GM12878 (cell line): ENCODE measurements around the gene HUNK. TPM values are rescaled to one million over a fixed set of nuclear protein-coding genes. Genes with fewer than 3 reads are reported as not detected.
"Not testable (repeated sequence)": the region's sequence is repeated elsewhere in the genome, so short reads cannot be mapped to it uniquely, and the experiment has no call there.

Experiments used
- ATAC-seq: fragments of 200-7000 bp; cut with Tn5 transposase; 3 replicates; pipeline ENCODE4 v1.9.1; 2020; ENCODE audit warnings: mild to moderate bottlenecking, moderate library complexity
- BruUV-seq: library from RNA; stranded (reverse); fragments of 400-500 nt; replicated peaks from 2 replicates; lab custom pipeline; 2021; lab: Mats Ljungman, UMichigan
- CTCF ChIA-PET: fragments of 300-600 bp; sonication (Branson Sonifier 250); formaldehyde crosslinking; extraction: SDS; loops from one replicate; lab custom pipeline; 2021; ENCODE audit warnings: inconsistent platforms; lab: Yijun Ruan, JAX
- POLR2A ChIA-PET: fragments of 350-600 bp; formaldehyde crosslinking; extraction: SDS; loops from one replicate; lab custom pipeline; 2021; ENCODE audit warnings: inconsistent platforms; lab: Charles Lee
- RAD21 ChIA-PET: fragments of 300-600 bp; sonication (Branson Sonifier 250); formaldehyde crosslinking; loops from one replicate; lab custom pipeline; 2023; ENCODE audit warnings: antibody characterized with exemption; ENCODE audit not compliant: unreplicated experiment; lab: Charles Lee
- SMC1A ChIA-PET: fragments of 300-600 bp; sonication (Branson Sonifier 250); formaldehyde crosslinking; loops from one replicate; lab custom pipeline; 2023; ENCODE audit not compliant: unreplicated experiment, uncharacterized antibody; lab: Charles Lee
- DNase-seq: peaks from one replicate; pipeline ENCODE4 v3.0.0-alpha.2; 2011; ENCODE audit warnings: low read depth, low spot score
- FAIRE-seq: peaks from 3 replicates; lab custom pipeline; 2011; peaks lifted over from hg19 to GRCh38; lab: Jason Lieb, UNC
- H2AFZ ChIP-seq: 2 replicates; pipeline ENCODE4 v1.6.0; 2011; ENCODE audit warnings: low read depth, low read length, control low read depth; ENCODE audit not compliant: control insufficient read depth
- H3K27ac ChIP-seq: 2 replicates; pipeline ENCODE4 v1.5.1; 2011; ENCODE audit warnings: control low read depth; ENCODE audit not compliant: control insufficient read depth, insufficient read depth
- H3K27me3 ChIP-seq, 2 experiments: replicated peaks in 1 of 2; 2 replicates each; pipeline versions ENCODE4 v1.6.0 to v1.6.1; 2011; ENCODE audit warnings: low read length in 1 of 2; ENCODE audit not compliant: control insufficient read depth in 2 of 2, insufficient read depth in 2 of 2
- H3K36me3 ChIP-seq, 2 experiments: 2 replicates each; pipeline ENCODE4 v1.5.1; 2011; ENCODE audit warnings: low read length in 1 of 2; ENCODE audit not compliant: control insufficient read depth in 2 of 2, insufficient read depth in 2 of 2
- H3K4me1 ChIP-seq: 2 replicates; pipeline ENCODE4 v1.6.1; 2011; ENCODE audit warnings: mild to moderate bottlenecking, low read length, moderate library complexity, mixed read lengths; ENCODE audit not compliant: control insufficient read depth, insufficient read depth
- H3K4me2 ChIP-seq: 2 replicates; pipeline ENCODE4 v1.6.0; 2011; ENCODE audit warnings: control low read depth; ENCODE audit not compliant: control insufficient read depth, insufficient read depth
- H3K4me3 ChIP-seq: fragments of 200-600 bp; sonication (generic); 2 replicates; pipeline ENCODE4 v1.5.1; 2016
- H3K79me2 ChIP-seq: 2 replicates; pipeline ENCODE4 v1.6.0; 2011; ENCODE audit warnings: low read length; ENCODE audit not compliant: control insufficient read depth, insufficient read depth
- H3K9ac ChIP-seq: 2 replicates; pipeline ENCODE4 v1.8.0; 2011; ENCODE audit warnings: low read length, control low read depth, mixed read lengths; ENCODE audit not compliant: control insufficient read depth, insufficient read depth
- H3K9me3 ChIP-seq: replicated peaks from 3 replicates; pipeline ENCODE4 v1.5.1; 2011; ENCODE audit warnings: mild to moderate bottlenecking, low read length; ENCODE audit not compliant: control insufficient read depth, insufficient read depth
- H4K20me1 ChIP-seq: 2 replicates; pipeline ENCODE4 v1.6.0; 2011; ENCODE audit not compliant: control insufficient read depth, insufficient read depth
- ATF7 ChIP-seq: fragments of 450-650 bp; IDR thresholded peaks from 2 replicates; pipeline ENCODE4 v1.6.1; 2016; ENCODE audit warnings: low read depth, mild to moderate bottlenecking
- BCL11A ChIP-seq: IDR thresholded peaks from 2 replicates; pipeline ENCODE4 v1.6.1; 2011; ENCODE audit warnings: low read depth, low read length
- BRCA1 ChIP-seq: IDR thresholded peaks from 2 replicates; pipeline ENCODE4 v1.6.1; 2011; ENCODE audit warnings: low read depth, low read length, improper control_type of control experiment
- EED ChIP-seq: sonication (generic); IDR thresholded peaks from 2 replicates; pipeline ENCODE4 v1.6.1; 2016; ENCODE audit warnings: antibody characterized with exemption, low read depth
- EZH2 ChIP-seq: IDR thresholded peaks from 2 replicates; pipeline ENCODE4 v1.6.1; 2012; ENCODE audit warnings: low read depth, mild to moderate bottlenecking, control low read depth, inconsistent platforms, low read length, borderline replicate concordance; ENCODE audit not compliant: control insufficient read depth
- FOS ChIP-seq: IDR thresholded peaks from 3 replicates; pipeline ENCODE4 v1.6.1; 2011; ENCODE audit warnings: borderline replicate concordance; ENCODE audit not compliant: insufficient read length; ENCODE audit errors: extremely low read depth
- JUND ChIP-seq: IDR thresholded peaks from 2 replicates; pipeline ENCODE4 v1.6.1; 2012; ENCODE audit warnings: low read depth, mild to moderate bottlenecking, low read length, improper control_type of control experiment, moderate library complexity
- MEF2A ChIP-seq: IDR thresholded peaks from 2 replicates; pipeline ENCODE4 v1.6.1; 2011; ENCODE audit warnings: low read depth, mild to moderate bottlenecking, low read length, moderate library complexity; ENCODE audit not compliant: insufficient read depth
- NBN ChIP-seq: fragments of 450-650 bp; IDR thresholded peaks from 2 replicates; pipeline ENCODE4 v1.6.1; 2016
- RUNX3 ChIP-seq: IDR thresholded peaks from 2 replicates; pipeline ENCODE4 v1.6.1; 2012; ENCODE audit warnings: low read length, inconsistent platforms
- ZBED1 ChIP-seq: IDR thresholded peaks from 2 replicates; pipeline ENCODE4 v1.6.1; 2016; ENCODE audit warnings: borderline replicate concordance
- ZNF217 ChIP-seq: fragments of 450-650 bp; IDR thresholded peaks from 2 replicates; pipeline ENCODE4 v1.6.1; 2017; ENCODE audit warnings: antibody characterized with exemption, mild to moderate bottlenecking
- WGBS: methylation state at CpG from one replicate; pipeline ENCODE4 v1.1.6; 2016; ENCODE audit warnings: low lambda C conversion rate; ENCODE audit not compliant: insufficient replicate concordance, insufficient coverage; ENCODE audit errors: missing lambda C conversion rate; 5-methylcytosine and 5-hydroxymethylcytosine counted together
- in situ Hi-C: fragments of 300-500 bp; cut with MboI; formaldehyde crosslinking; loops from 9 replicates; pipeline ENCODE4 v1.14.3; 2018; ENCODE audit warnings: mixed read lengths
- intact Hi-C: fragments of 100-400 bp; cut with micrococcal nuclease; formaldehyde crosslinking; loops from one replicate; pipeline ENCODE4 v1.14.2; 2022; ENCODE audit not compliant: unreplicated experiment
- polyA plus RNA-seq, 11 experiments: library from polyadenylated mRNA; depleted of rRNA in 4 of 11; unstranded in 6 of 11; stranded (reverse) in 5 of 11; fragments of >200 nt; fragmentation: Nextera tagmentation in 4 of 11; fragmentation: Illumina TruSeq in 1 of 11; extraction: Ambion mirVana in 4 of 11; extraction: Trizol in 1 of 11; gene quantifications; 1 replicate in 1 of 11; 2 replicates in 10 of 11; pipeline versions ENCODE4 v1.2.1 to v1.2.3, GENCODE V29; 2011 to 2016; ENCODE audit warnings: inconsistent platforms in 2 of 11, missing spikeins in 2 of 11, low read depth in 1 of 11
- total RNA-seq, 4 experiments: library from RNA; depleted of rRNA in 3 of 4; stranded (reverse); fragments of >200 nt in 3 of 4; fragmentation: Illumina TruSeq in 1 of 4; extraction: Trizol in 1 of 4; gene quantifications; 2 replicates each; pipeline versions ENCODE4 v1.2.1 to v1.2.3, GENCODE V29; 2013 to 2021
- TF ChIP-seq, protein P1 (sequence below): IDR thresholded peaks from 2 replicates; pipeline ENCODE4 v1.6.1; 2012; ENCODE audit warnings: mild to moderate bottlenecking, low read depth, low read length
- TF ChIP-seq, protein P2 (sequence below): IDR thresholded peaks from 2 replicates; pipeline ENCODE4 v1.6.1; 2012; ENCODE audit warnings: low read length, inconsistent platforms

The HUNK gene
- total and polyA plus RNA-seq, 10 of the 15 experiments (the other 5 are each of a cell fraction or from before 2014, with no cell fraction given), result under 0.01 to 0.14 (median 0.03) TPM; not detected in 7

DNA sequence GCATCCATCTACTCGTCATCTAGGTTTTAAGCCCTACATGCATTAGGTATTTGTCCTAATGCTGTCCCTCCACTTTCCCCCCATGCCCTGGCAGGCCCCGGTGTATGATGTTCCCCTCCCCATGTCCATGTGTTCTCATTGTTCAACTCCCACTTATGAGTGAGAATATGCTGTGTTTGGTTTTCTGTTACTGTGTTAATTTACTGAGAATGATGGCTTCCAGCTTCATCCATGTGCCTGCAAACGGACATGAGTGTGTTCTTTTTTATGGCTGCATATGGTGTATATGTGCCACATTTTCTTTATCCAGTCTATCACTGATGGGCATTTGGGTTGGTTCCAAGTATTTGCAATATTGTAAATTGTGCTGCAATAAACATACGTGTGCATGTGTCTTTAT is 165.9 kb downstream of the HUNK start:
- H3K27ac ChIP-seq, H3K36me3 ChIP-seq, FAIRE-seq, RAD21 ChIA-PET, H3K79me2 ChIP-seq, CTCF ChIA-PET, ATAC-seq, SMC1A ChIA-PET, BruUV-seq, POLR2A ChIA-PET, H4K20me1 ChIP-seq, intact Hi-C loops, H3K4me3 ChIP-seq, H3K4me1 ChIP-seq, H3K9me3 ChIP-seq, DNase-seq, H3K27me3 ChIP-seq, H2AFZ ChIP-seq, in situ Hi-C loops, H3K4me2 ChIP-seq, H3K9ac ChIP-seq: not testable (repeated sequence)
- WGBS, result 17% methylated on average over 4 of the region's 4 CpGs

DNA sequence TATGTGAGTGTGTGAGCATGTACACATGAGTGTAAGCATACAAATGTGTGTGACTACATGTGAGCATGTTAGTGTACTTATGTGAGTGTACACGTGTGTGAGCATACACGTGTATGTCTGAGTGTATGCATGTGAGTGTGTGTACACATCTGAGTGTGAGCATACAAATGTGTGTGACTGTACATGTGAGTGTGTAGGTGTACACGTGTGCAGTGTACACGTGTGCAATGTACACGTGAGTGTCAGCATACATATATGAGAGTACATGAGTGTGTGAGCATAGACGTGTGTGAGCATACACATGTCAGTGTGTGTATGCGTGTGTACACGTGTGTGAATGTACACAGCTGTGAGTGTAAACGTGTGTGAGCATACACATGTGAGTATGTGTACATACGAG is 170.6 kb downstream of the HUNK start:
- no peaks in the 10 kb centered on the region for H4K20me1 ChIP-seq
- ChIA-PET POLR2A (no interaction called here), RAD21 (no interaction called here), SMC1A (no interaction called here), CTCF (no interaction called here)
- H3K9ac ChIP-seq, result no peak overlapping the region
- no peaks in the 10 kb centered on the region for H3K79me2 ChIP-seq
- FAIRE-seq, result no peak
- no peaks in the 10 kb centered on the region for H3K27me3 ChIP-seq
- no peak overlapping the region for H3K27ac ChIP-seq
- no peaks in the 10 kb centered on the region for H3K4me1 ChIP-seq
- WGBS, result 77% methylated on average over 10 of the region's 10 CpGs
- no peak for ATAC-seq
- H3K36me3 ChIP-seq, result no peaks in the 10 kb centered on the region
- H3K4me2 ChIP-seq, result no peak overlapping the region
- in situ Hi-C loops (no loop called here), intact Hi-C loops (no loop called here)
- no peak for DNase-seq
- no peak overlapping the region for H2AFZ ChIP-seq
- BruUV-seq, result no TSS peak
- H3K4me3 ChIP-seq, result no peak overlapping the region
- no peaks in the 10 kb centered on the region; the same call in 2 of the 3 replicates for H3K9me3 ChIP-seq
- TF ChIP-seq JUND, result no peak
- no peak for TF ChIP-seq RUNX3
- no peak for TF ChIP-seq NBN
- no peak for TF ChIP-seq ATF7
- no peak for TF ChIP-seq MEF2A
- no peak for TF ChIP-seq BRCA1
- no peak for TF ChIP-seq ZNF217
- TF ChIP-seq, protein P1, sequence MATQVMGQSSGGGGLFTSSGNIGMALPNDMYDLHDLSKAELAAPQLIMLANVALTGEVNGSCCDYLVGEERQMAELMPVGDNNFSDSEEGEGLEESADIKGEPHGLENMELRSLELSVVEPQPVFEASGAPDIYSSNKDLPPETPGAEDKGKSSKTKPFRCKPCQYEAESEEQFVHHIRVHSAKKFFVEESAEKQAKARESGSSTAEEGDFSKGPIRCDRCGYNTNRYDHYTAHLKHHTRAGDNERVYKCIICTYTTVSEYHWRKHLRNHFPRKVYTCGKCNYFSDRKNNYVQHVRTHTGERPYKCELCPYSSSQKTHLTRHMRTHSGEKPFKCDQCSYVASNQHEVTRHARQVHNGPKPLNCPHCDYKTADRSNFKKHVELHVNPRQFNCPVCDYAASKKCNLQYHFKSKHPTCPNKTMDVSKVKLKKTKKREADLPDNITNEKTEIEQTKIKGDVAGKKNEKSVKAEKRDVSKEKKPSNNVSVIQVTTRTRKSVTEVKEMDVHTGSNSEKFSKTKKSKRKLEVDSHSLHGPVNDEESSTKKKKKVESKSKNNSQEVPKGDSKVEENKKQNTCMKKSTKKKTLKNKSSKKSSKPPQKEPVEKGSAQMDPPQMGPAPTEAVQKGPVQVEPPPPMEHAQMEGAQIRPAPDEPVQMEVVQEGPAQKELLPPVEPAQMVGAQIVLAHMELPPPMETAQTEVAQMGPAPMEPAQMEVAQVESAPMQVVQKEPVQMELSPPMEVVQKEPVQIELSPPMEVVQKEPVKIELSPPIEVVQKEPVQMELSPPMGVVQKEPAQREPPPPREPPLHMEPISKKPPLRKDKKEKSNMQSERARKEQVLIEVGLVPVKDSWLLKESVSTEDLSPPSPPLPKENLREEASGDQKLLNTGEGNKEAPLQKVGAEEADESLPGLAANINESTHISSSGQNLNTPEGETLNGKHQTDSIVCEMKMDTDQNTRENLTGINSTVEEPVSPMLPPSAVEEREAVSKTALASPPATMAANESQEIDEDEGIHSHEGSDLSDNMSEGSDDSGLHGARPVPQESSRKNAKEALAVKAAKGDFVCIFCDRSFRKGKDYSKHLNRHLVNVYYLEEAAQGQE, result no peak
- TF ChIP-seq, protein P2, sequence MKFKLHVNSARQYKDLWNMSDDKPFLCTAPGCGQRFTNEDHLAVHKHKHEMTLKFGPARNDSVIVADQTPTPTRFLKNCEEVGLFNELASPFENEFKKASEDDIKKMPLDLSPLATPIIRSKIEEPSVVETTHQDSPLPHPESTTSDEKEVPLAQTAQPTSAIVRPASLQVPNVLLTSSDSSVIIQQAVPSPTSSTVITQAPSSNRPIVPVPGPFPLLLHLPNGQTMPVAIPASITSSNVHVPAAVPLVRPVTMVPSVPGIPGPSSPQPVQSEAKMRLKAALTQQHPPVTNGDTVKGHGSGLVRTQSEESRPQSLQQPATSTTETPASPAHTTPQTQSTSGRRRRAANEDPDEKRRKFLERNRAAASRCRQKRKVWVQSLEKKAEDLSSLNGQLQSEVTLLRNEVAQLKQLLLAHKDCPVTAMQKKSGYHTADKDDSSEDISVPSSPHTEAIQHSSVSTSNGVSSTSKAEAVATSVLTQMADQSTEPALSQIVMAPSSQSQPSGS, result no peak
- no peak for TF ChIP-seq ZBED1
- no peak for TF ChIP-seq EZH2
- no peak for TF ChIP-seq BCL11A
- TF ChIP-seq EED, result no peak
- no peak for TF ChIP-seq FOS
